Measurements from ENCODE around the gene TEX2. TPM values are rescaled to one million over a fixed set of nuclear protein-coding genes. Genes with fewer than 3 reads are reported as not detected.

TEX2 gene
- total RNA-seq, 1 experiment from 2014 or later, result 10.8 TPM

DNA sequence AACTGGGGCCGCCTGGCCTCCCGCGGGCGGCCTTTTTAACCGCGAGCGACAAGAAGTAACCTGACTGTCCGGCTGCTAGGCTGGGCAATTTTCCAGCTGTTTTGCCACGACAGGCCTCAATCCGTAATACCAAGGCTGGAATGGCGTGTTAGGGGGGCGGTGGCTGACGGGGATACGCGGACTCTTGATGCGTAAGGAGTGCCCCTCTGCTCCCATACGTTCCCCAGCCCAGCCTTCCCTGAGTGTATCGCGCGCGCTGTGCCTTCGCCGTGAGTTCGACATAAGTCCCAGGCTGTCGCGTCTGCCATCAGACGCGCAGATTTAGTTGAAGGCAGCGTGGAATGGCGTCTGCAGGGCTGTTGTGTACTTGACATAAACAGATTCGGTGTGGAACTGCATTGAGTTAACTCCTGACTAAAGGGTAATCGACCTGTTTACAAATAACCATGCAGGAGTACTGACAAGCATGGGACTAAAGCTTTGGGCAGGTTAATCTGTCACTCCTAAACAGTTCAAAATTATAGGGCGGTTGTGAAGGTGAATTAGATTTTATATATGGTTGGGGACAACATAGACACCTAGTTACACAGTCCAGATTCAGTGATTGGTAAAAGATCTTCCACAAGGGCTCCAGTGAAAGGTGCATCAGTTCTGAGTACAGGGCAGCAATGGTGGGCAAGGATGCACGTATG lies 116.5 kb downstream of the TEX2 start (continued):
- TF ChIP-seq, protein P1, sequence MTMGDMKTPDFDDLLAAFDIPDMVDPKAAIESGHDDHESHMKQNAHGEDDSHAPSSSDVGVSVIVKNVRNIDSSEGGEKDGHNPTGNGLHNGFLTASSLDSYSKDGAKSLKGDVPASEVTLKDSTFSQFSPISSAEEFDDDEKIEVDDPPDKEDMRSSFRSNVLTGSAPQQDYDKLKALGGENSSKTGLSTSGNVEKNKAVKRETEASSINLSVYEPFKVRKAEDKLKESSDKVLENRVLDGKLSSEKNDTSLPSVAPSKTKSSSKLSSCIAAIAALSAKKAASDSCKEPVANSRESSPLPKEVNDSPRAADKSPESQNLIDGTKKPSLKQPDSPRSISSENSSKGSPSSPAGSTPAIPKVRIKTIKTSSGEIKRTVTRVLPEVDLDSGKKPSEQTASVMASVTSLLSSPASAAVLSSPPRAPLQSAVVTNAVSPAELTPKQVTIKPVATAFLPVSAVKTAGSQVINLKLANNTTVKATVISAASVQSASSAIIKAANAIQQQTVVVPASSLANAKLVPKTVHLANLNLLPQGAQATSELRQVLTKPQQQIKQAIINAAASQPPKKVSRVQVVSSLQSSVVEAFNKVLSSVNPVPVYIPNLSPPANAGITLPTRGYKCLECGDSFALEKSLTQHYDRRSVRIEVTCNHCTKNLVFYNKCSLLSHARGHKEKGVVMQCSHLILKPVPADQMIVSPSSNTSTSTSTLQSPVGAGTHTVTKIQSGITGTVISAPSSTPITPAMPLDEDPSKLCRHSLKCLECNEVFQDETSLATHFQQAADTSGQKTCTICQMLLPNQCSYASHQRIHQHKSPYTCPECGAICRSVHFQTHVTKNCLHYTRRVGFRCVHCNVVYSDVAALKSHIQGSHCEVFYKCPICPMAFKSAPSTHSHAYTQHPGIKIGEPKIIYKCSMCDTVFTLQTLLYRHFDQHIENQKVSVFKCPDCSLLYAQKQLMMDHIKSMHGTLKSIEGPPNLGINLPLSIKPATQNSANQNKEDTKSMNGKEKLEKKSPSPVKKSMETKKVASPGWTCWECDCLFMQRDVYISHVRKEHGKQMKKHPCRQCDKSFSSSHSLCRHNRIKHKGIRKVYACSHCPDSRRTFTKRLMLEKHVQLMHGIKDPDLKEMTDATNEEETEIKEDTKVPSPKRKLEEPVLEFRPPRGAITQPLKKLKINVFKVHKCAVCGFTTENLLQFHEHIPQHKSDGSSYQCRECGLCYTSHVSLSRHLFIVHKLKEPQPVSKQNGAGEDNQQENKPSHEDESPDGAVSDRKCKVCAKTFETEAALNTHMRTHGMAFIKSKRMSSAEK (CRISPR knock-in tag; IDR thresholded peaks at IDR 0.05; ENCODE audit: borderline replicate concordance), result peak; percentile 96
- TF ChIP-seq KAT7 (CRISPR knock-in tag; IDR thresholded peaks at IDR 0.05; ENCODE audit: borderline replicate concordance) (0 out of 2 replicates have a peak, but pooled peaks have one; percentile 72), TEAD1 (CRISPR knock-in tag; IDR thresholded peaks at IDR 0.05) (no peak; the same call in 1 of the 2 replicates), PRRX2 (CRISPR knock-in tag; IDR thresholded peaks at IDR 0.05) (no peak), ZNF423 (CRISPR knock-in tag; IDR thresholded peaks at IDR 0.05) (no peak), OVOL2 (CRISPR knock-in tag; IDR thresholded peaks at IDR 0.05; ENCODE audit: borderline replicate concordance) (no peak), TEAD4 (CRISPR knock-in tag; IDR thresholded peaks at IDR 0.05) (peak; percentile 1; the same call in 1 of the 2 replicates), ELF4 (CRISPR knock-in tag; IDR thresholded peaks at IDR 0.05; ENCODE audit: low read depth) (no peak), NR1H2 (CRISPR knock-in tag; IDR thresholded peaks at IDR 0.05) (no peak), MYBL2 (CRISPR knock-in tag; IDR thresholded peaks at IDR 0.05) (no peak; the same call in 1 of the 2 replicates), CREM (CRISPR knock-in tag; IDR thresholded peaks at IDR 0.05) (no peak), ZNF425 (CRISPR knock-in tag; conservative IDR thresholded peaks at IDR 0.05) (peak; percentile 92), E2F1 (CRISPR knock-in tag; IDR thresholded peaks at IDR 0.05) (no peak), HMGXB4 (CRISPR knock-in tag; IDR thresholded peaks at IDR 0.05) (peak; percentile 7; the same call in 1 of the 2 replicates), CREB1 (CRISPR knock-in tag; IDR thresholded peaks at IDR 0.05) (0 out of 2 replicates have a peak, but pooled peaks have one; percentile 7)
- TF ChIP-seq, protein P2, sequence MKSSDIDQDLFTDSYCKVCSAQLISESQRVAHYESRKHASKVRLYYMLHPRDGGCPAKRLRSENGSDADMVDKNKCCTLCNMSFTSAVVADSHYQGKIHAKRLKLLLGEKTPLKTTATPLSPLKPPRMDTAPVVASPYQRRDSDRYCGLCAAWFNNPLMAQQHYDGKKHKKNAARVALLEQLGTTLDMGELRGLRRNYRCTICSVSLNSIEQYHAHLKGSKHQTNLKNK (CRISPR knock-in tag; IDR thresholded peaks at IDR 0.05), result peak; percentile 39; the same call in 1 of the 2 replicates
- TF ChIP-seq, protein P3, sequence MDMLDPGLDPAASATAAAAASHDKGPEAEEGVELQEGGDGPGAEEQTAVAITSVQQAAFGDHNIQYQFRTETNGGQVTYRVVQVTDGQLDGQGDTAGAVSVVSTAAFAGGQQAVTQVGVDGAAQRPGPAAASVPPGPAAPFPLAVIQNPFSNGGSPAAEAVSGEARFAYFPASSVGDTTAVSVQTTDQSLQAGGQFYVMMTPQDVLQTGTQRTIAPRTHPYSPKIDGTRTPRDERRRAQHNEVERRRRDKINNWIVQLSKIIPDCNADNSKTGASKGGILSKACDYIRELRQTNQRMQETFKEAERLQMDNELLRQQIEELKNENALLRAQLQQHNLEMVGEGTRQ (CRISPR knock-in tag; IDR thresholded peaks at IDR 0.05), result no peak
- TF ChIP-seq, protein P4, sequence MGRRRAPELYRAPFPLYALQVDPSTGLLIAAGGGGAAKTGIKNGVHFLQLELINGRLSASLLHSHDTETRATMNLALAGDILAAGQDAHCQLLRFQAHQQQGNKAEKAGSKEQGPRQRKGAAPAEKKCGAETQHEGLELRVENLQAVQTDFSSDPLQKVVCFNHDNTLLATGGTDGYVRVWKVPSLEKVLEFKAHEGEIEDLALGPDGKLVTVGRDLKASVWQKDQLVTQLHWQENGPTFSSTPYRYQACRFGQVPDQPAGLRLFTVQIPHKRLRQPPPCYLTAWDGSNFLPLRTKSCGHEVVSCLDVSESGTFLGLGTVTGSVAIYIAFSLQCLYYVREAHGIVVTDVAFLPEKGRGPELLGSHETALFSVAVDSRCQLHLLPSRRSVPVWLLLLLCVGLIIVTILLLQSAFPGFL (CRISPR knock-in tag; IDR thresholded peaks at IDR 0.05; ENCODE audit: borderline replicate concordance), result 0 out of 2 replicates have a peak, but pooled peaks have one; percentile 32

All from WTC11 (cell line).